ENCODE data around the gene CELF3.

GRCh38 chr1:151721788-151722510 lies 5.3 kb upstream of the CELF3 start:
- no peak for TF ChIP-seq NFRKB (IDR thresholded peaks at IDR 0.05)
- no peak for TF ChIP-seq BHLHE40 (IDR thresholded peaks at IDR 0.05; ENCODE audit: borderline replicate concordance)
- no peak for TF ChIP-seq ARNT (IDR thresholded peaks at IDR 0.05)
- TF ChIP-seq SP1 (IDR thresholded peaks at IDR 0.05) = no peak
- TF ChIP-seq TARDBP (IDR thresholded peaks at IDR 0.05) = no peak
- no peak for TF ChIP-seq SUZ12 (IDR thresholded peaks at IDR 0.05)
- TF ChIP-seq FOXM1 (IDR thresholded peaks at IDR 0.05; ENCODE audit: borderline replicate concordance) = no peak
- no peak for TF ChIP-seq PKNOX1 (IDR thresholded peaks at IDR 0.05)
- no peak for TF ChIP-seq HDGF (IDR thresholded peaks at IDR 0.05; ENCODE audit: borderline replicate concordance)
- TF ChIP-seq ZNF384 (IDR thresholded peaks at IDR 0.05) = no peak
- no peak for TF ChIP-seq ELF4 (IDR thresholded peaks at IDR 0.05)
- no peak for TF ChIP-seq FOXK2 (IDR thresholded peaks at IDR 0.05)
